ENCODE measurements around the gene ABHD14A.

DNA sequence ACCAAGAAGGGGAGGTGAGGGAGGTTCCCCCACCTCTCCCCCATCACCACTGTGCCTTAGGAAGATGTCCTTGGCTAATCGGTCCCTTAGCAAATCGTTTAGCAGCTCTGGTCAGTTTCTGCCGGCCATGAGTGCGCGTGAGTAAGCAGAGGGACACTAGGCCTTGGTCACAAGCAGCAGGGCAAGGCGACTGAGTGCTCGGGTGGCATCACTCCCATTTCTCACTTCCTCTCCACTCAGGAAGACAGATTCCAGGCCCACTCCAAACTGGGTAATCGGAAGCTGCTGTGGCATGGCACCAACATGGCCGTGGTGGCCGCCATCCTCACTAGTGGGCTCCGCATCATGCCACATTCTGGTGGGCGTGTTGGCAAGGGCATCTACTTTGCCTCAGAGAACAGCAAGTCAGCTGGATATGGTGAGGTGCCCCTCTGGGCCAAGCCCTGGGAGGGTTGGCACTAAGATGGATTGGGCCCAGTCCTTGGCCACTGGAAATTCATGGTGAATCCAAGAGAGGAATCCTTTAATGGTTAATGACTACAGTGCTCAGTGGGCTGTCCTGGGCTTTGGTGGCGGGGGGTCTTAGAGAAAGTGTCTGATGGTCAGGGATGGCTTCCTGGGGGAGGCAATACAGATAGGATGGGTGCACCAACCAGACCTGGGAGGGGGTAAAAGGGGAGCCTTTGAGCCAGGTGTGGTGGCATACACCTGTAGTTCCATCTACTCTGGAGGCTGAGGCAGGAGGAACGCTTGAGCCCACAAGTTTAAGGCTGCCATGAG is 28.7 kb upstream of the ABHD14A start:
- TF ChIP-seq, protein P1, sequence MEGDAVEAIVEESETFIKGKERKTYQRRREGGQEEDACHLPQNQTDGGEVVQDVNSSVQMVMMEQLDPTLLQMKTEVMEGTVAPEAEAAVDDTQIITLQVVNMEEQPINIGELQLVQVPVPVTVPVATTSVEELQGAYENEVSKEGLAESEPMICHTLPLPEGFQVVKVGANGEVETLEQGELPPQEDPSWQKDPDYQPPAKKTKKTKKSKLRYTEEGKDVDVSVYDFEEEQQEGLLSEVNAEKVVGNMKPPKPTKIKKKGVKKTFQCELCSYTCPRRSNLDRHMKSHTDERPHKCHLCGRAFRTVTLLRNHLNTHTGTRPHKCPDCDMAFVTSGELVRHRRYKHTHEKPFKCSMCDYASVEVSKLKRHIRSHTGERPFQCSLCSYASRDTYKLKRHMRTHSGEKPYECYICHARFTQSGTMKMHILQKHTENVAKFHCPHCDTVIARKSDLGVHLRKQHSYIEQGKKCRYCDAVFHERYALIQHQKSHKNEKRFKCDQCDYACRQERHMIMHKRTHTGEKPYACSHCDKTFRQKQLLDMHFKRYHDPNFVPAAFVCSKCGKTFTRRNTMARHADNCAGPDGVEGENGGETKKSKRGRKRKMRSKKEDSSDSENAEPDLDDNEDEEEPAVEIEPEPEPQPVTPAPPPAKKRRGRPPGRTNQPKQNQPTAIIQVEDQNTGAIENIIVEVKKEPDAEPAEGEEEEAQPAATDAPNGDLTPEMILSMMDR (conservative IDR thresholded peaks at IDR 0.05; ENCODE audit: low read length): no peak
- TF ChIP-seq EZH2phosphoT487 (IDR thresholded peaks at IDR 0.05; ENCODE audit: borderline replicate concordance, low read depth, low read length): no peak

Data from OCI-LY7 (cell line).